Endodermal cell (in vitro differentiated cells): ENCODE data around the gene SH3D19. TPM values are rescaled to one million over a fixed set of nuclear protein-coding genes. Genes with fewer than 3 reads are reported as not detected.

ENCODE experiments used
- DNase-seq: peaks from one replicate; pipeline ENCODE4 v3.0.0-alpha.2; 2017
- H3K27ac ChIP-seq: 2 replicates; pipeline ENCODE4 v1.5.1; 2013; ENCODE audit warnings: mild to moderate bottlenecking, low read depth, low read length, moderate library complexity
- H3K27me3 ChIP-seq: 2 replicates; pipeline ENCODE4 v1.6.1; 2013; ENCODE audit warnings: mild to moderate bottlenecking, low read length, moderate library complexity; ENCODE audit not compliant: insufficient read depth, control insufficient read depth, poor library complexity, severe bottlenecking
- H3K36me3 ChIP-seq: 2 replicates; pipeline ENCODE4 v1.7.0; 2013; ENCODE audit warnings: mild to moderate bottlenecking, low read length, moderate library complexity; ENCODE audit not compliant: control insufficient read depth, insufficient read depth
- H3K4me1 ChIP-seq: one replicate; pipeline ENCODE4 v1.7.0; 2013; ENCODE audit warnings: low read length; ENCODE audit not compliant: control insufficient read depth, insufficient read depth
- H3K4me3 ChIP-seq: 2 replicates; pipeline ENCODE4 v1.5.1; 2013; ENCODE audit warnings: mild to moderate bottlenecking, low read length, moderate library complexity
- H3K9ac ChIP-seq: 2 replicates; pipeline ENCODE4 v1.6.1; 2013; ENCODE audit warnings: mild to moderate bottlenecking, low read length, moderate library complexity; ENCODE audit not compliant: poor library complexity, severe bottlenecking; ENCODE audit errors: extremely low read depth
- H3K9me3 ChIP-seq: 2 replicates; pipeline ENCODE4 v1.6.1; 2013; ENCODE audit warnings: mild to moderate bottlenecking, low read length, moderate library complexity; ENCODE audit not compliant: control insufficient read depth
- H3K27ac Mint-ChIP-seq: 2 replicates; pipeline ENCODE4 v1.8.0; 2020; ENCODE audit warnings: mixed read lengths
- H3K27me3 Mint-ChIP-seq: 2 replicates; pipeline ENCODE4 v1.8.0; 2021; ENCODE audit warnings: mild to moderate bottlenecking, mixed read lengths; ENCODE audit not compliant: insufficient read depth
- H3K36me3 Mint-ChIP-seq: 2 replicates; pipeline ENCODE4 v1.8.0; 2020; ENCODE audit warnings: low read depth, mixed read lengths
- H3K4me1 Mint-ChIP-seq: 2 replicates; pipeline ENCODE4 v1.8.0; 2020; ENCODE audit warnings: mixed read lengths
- H3K4me3 Mint-ChIP-seq: 2 replicates; pipeline ENCODE4 v1.8.0; 2020; ENCODE audit warnings: mild to moderate bottlenecking, moderate library complexity, mixed read lengths
- H3K9me3 Mint-ChIP-seq: 2 replicates; pipeline ENCODE4 v1.8.0; 2020; ENCODE audit warnings: mild to moderate bottlenecking, mixed read lengths
- WGBS, 2 experiments: methylation state at CpG; one replicate each; pipeline versions ENCODE4 v1.1.5 to v1.1.7; 2013; ENCODE audit warnings: missing lambda C conversion rate in 2 of 2, mixed read lengths in 1 of 2; ENCODE audit not compliant: insufficient coverage in 1 of 2, insufficient read length in 1 of 2; 5-methylcytosine and 5-hydroxymethylcytosine counted together
- total RNA-seq, 2 donors: library from RNA; stranded (reverse); fragmentation: NEBNext Ultra II Directional in 1 of 2; extraction: Animal tissue kit (Norgen Biotek cat#: 25700) in 1 of 2; gene quantifications; 2 replicates in 1 of 2; 3 replicates in 1 of 2; pipeline ENCODE4 v1.2.1, GENCODE V29; 2021
- TF ChIP-seq, protein P1 (sequence below): fragments of 200-600 bp; sonication (generic); conservative IDR thresholded peaks from 2 replicates; pipeline ENCODE4 v1.5.0; 2021; ENCODE audit warnings: antibody characterized with exemption, mild to moderate bottlenecking

The SH3D19 gene
- total RNA-seq, 2 donors from 2014 or later, result 48.8 to 55.6 TPM

GRCh38 chr4:151361966-151362365, 36.6 kb upstream of the SH3D19 start:
- no peak overlapping the region for H3K27ac Mint-ChIP-seq
- no peak overlapping the region for H3K4me3 Mint-ChIP-seq
- H3K9ac ChIP-seq, result no peak overlapping the region

DNA sequence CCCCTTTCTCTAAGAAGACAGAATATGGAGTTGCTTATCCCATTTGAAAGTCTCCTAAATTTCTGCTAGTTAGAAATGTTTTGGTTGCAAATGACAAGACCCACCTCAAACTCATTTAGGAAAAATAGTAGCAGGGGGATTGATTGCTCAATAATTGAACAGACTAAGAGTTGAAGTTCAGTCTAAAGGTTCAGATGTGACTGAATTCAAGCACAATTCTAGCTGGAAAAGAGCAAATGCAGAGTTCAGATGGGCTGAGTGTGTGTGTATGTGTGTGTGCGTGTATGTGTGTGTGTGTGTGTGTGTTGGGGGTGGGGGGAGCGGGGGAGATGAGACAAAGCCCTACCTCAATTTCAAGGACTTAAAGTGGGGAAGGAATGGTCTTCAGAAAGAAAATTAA, 35.7 kb upstream of the SH3D19 start:
- Histone ChIP-seq H3K36me3 (no peaks in the 10 kb centered on the region), H3K27me3 (no peaks in the 10 kb centered on the region), H3K9ac (no peak overlapping the region), H3K9me3 (no peaks in the 10 kb centered on the region), H3K4me1 (no peaks in the 10 kb centered on the region), H3K27ac (no peak overlapping the region), H3K4me3 (no peak overlapping the region)
- no peak for DNase-seq
- TF ChIP-seq, protein P1, sequence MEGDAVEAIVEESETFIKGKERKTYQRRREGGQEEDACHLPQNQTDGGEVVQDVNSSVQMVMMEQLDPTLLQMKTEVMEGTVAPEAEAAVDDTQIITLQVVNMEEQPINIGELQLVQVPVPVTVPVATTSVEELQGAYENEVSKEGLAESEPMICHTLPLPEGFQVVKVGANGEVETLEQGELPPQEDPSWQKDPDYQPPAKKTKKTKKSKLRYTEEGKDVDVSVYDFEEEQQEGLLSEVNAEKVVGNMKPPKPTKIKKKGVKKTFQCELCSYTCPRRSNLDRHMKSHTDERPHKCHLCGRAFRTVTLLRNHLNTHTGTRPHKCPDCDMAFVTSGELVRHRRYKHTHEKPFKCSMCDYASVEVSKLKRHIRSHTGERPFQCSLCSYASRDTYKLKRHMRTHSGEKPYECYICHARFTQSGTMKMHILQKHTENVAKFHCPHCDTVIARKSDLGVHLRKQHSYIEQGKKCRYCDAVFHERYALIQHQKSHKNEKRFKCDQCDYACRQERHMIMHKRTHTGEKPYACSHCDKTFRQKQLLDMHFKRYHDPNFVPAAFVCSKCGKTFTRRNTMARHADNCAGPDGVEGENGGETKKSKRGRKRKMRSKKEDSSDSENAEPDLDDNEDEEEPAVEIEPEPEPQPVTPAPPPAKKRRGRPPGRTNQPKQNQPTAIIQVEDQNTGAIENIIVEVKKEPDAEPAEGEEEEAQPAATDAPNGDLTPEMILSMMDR, result no peak
- Mint-ChIP-seq H3K9me3 (no peaks in the 10 kb centered on the region), H3K36me3 (no peaks in the 10 kb centered on the region), H3K27me3 (no peaks in the 10 kb centered on the region), H3K27ac (no peak overlapping the region), H3K4me1 (no peaks in the 10 kb centered on the region), H3K4me3 (no peak overlapping the region)
- WGBS, 2 experiments, result 98% methylated on average over 2 of the region's 2 CpGs; no CpG with 5 or more reads in 1 of the 2 experiments

More at GRCh38 chr4:151361966-151362365, 36.6 kb upstream of the SH3D19 start:
- TF ChIP-seq, protein P1, result no peak
- Mint-ChIP-seq H3K36me3 (no peaks in the 10 kb centered on the region), H3K4me1 (no peaks in the 10 kb centered on the region), H3K27me3 (no peaks in the 10 kb centered on the region), H3K9me3 (no peaks in the 10 kb centered on the region)
- H3K9me3 ChIP-seq, result no peaks in the 10 kb centered on the region
- 94 to 99% methylated on average over 10 to 13 of the region's 13 CpGs for WGBS, 2 experiments
- no peak for DNase-seq
- H3K27ac ChIP-seq, result no peak overlapping the region
- H3K4me3 ChIP-seq, result no peak overlapping the region
- no peaks in the 10 kb centered on the region for H3K27me3 ChIP-seq
- no peaks in the 10 kb centered on the region for H3K36me3 ChIP-seq
- no peaks in the 10 kb centered on the region for H3K4me1 ChIP-seq

DNA sequence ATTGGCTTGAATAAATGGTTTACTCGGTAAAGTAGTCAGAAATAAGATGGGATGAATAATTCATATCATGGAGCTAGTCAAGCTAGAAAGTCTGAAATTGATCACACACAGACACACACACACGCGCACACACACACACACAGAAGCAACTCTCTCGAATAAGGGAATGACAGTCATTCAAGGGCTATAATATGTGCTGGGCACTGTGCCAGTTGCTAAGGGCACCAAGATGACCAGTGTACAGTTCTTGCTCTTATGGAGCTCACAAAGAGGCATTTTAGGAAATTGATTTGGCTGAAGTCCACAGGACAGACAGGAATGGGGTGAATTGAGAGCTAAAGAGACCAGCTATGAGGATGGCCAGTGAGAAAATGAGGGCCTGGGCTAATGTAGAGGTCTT, 34.2 kb upstream of the SH3D19 start:
- no peaks in the 10 kb centered on the region for H3K9me3 ChIP-seq
- H3K4me1 ChIP-seq, result no peaks in the 10 kb centered on the region
- no peaks in the 10 kb centered on the region for H3K9me3 Mint-ChIP-seq
- no peaks in the 10 kb centered on the region for H3K27me3 Mint-ChIP-seq
- no peaks in the 10 kb centered on the region for H3K36me3 Mint-ChIP-seq
- no peak for DNase-seq
- no peak overlapping the region for H3K27ac ChIP-seq
- H3K9ac ChIP-seq, result no peak overlapping the region
- H3K4me3 Mint-ChIP-seq, result no peak overlapping the region
- no peak overlapping the region for H3K27ac Mint-ChIP-seq
- H3K4me1 Mint-ChIP-seq, result no peaks in the 10 kb centered on the region
- no peaks in the 10 kb centered on the region for H3K27me3 ChIP-seq
- 65 to 77% methylated on average over 2 to 4 of the region's 4 CpGs for WGBS, 2 experiments
- H3K4me3 ChIP-seq, result no peak overlapping the region
- TF ChIP-seq, protein P1, result no peak
- H3K36me3 ChIP-seq, result no peaks in the 10 kb centered on the region
